ENCODE data around the gene GABRG3. TPM values are rescaled to one million over a fixed set of nuclear protein-coding genes. Genes with fewer than 3 reads are reported as not detected.
"Not testable (repeated sequence)": the region's sequence is repeated elsewhere in the genome, so short reads cannot be mapped to it uniquely, and the experiment has no call there.

Gene GABRG3
- total and polyA plus RNA-seq, 12 donors = 0.08 to 1.1 (median 0.44) TPM; not detected in 5

GRCh38 chr15:26981492-26981891 is 10.5 kb downstream of the GABRG3 start:
- H3K36me3 ChIP-seq (replicated peaks in 1 of 2) = no peaks in the 10 kb centered on the region
- intact Hi-C loops (cut with DNase I) = no loop called here
- no peak overlapping the region for H3K27ac ChIP-seq
- no peak for DNase-seq
- no peaks in the 10 kb centered on the region for H3K27me3 ChIP-seq
- H3K4me1 ChIP-seq (replicated peaks in 1 of 2) = no peaks in the 10 kb centered on the region
- no peaks in the 10 kb centered on the region for H3K9me3 ChIP-seq (replicated peaks in 1 of 3)
- H3K4me3 ChIP-seq = no peak overlapping the region
- WGBS, 4 donors = 72 to 82% (median 80%) methylated on average over 4 of the region's 4 CpGs
- TF ChIP-seq CTCF (IDR thresholded peaks at IDR 0.05) = no peak

- Histone ChIP-seq H3K27ac (no peak overlapping the region), H3K4me3 (no peak overlapping the region), H3K4me1 (replicated peaks in 1 of 2) (no peaks in the 10 kb centered on the region), H3K9me3 (replicated peaks in 1 of 3) (no peaks in the 10 kb centered on the region), H3K36me3 (replicated peaks in 1 of 2) (no peaks in the 10 kb centered on the region), H3K27me3 (no peaks in the 10 kb centered on the region)
- 72 to 79% (median 76%) methylated on average over 8 of the region's 8 CpGs for WGBS, 4 donors
- intact Hi-C loops (cut with DNase I) = no loop called here
- DNase-seq = no peak
- no peak for TF ChIP-seq POLR2A (IDR thresholded peaks at IDR 0.05)
- TF ChIP-seq CTCF (IDR thresholded peaks at IDR 0.05) = no peak
Measured at GRCh38 chr15:26983822-26984221, 12.8 kb downstream of the GABRG3 start.

GRCh38 chr15:26985050-26985449 is 14.1 kb downstream of the GABRG3 start:
- Histone ChIP-seq H3K4me3 (no peak overlapping the region), H3K4me1 (replicated peaks in 1 of 2) (no peaks in the 10 kb centered on the region), H3K27me3 (no peaks in the 10 kb centered on the region), H3K27ac (no peak overlapping the region), H3K36me3 (replicated peaks in 1 of 2) (no peaks in the 10 kb centered on the region), H3K9me3 (replicated peaks in 1 of 3) (no peaks in the 10 kb centered on the region)
- TF ChIP-seq CTCF (IDR thresholded peaks at IDR 0.05) = no peak
- TF ChIP-seq POLR2A (IDR thresholded peaks at IDR 0.05) = no peak
- intact Hi-C loops (cut with DNase I) = no loop called here
- 80 to 92% (median 87%) methylated on average over 3 to 4 of the region's 4 CpGs for WGBS, 4 donors
- DNase-seq = no peak

GRCh38 chr15:26996250-26996649 is 25.3 kb downstream of the GABRG3 start:
- DNase-seq = no peak
- no peaks in the 10 kb centered on the region for H3K4me1 ChIP-seq (replicated peaks in 1 of 2)
- no peaks in the 10 kb centered on the region for H3K9me3 ChIP-seq (replicated peaks in 1 of 3)
- WGBS, 4 donors = 86 to 97% (median 92%) methylated on average over 2 of the region's 2 CpGs
- H3K36me3 ChIP-seq (replicated peaks in 1 of 2) = no peaks in the 10 kb centered on the region
- intact Hi-C loops (cut with DNase I) = no loop called here
- no peak overlapping the region for H3K4me3 ChIP-seq
- no peak for TF ChIP-seq CTCF (IDR thresholded peaks at IDR 0.05)
- TF ChIP-seq POLR2A (IDR thresholded peaks at IDR 0.05) = no peak
- H3K27me3 ChIP-seq = peaks cover 4% of the 10 kb centered on the region
- no peak overlapping the region for H3K27ac ChIP-seq

GRCh38 chr15:27003003-27003402 is 32.0 kb downstream of the GABRG3 start:
- H3K36me3 ChIP-seq (replicated peaks in 1 of 2); DNase-seq; H3K4me3 ChIP-seq; H3K4me1 ChIP-seq (replicated peaks in 1 of 2); H3K27ac ChIP-seq; intact Hi-C loops (cut with DNase I); H3K27me3 ChIP-seq; H3K9me3 ChIP-seq (replicated peaks in 1 of 3): not testable (repeated sequence)
- WGBS, 4 donors = 85 to 97% (median 87%) methylated on average over 2 of the region's 4 CpGs

GRCh38 chr15:27004226-27004625 is 33.2 kb downstream of the GABRG3 start:
- H3K4me1 ChIP-seq (replicated peaks in 1 of 2); DNase-seq; H3K36me3 ChIP-seq (replicated peaks in 1 of 2); H3K27me3 ChIP-seq; intact Hi-C loops (cut with DNase I); H3K4me3 ChIP-seq; H3K9me3 ChIP-seq (replicated peaks in 1 of 3); H3K27ac ChIP-seq: not testable (repeated sequence)
- 89 to 93% (median 91%) methylated on average over 7 to 24 of the region's 24 CpGs for WGBS, 4 donors

Measured in adrenal gland (tissue), 12 donors.